Activated CD8-positive, alpha-beta T cell treated with anti-CD3 and anti-CD28 coated beads, Interleukin-2, amount 10 ng/mL, durations not matched to agents 7 days and 5 days (primary cell): ENCODE measurements around the gene DOCK8. TPM values are rescaled to one million over a fixed set of nuclear protein-coding genes. Genes with fewer than 3 reads are reported as not detected.

Experiments used
- ATAC-seq: fragments of 150-1000 bp; cut with Tn5 transposase; one replicate; pipeline ENCODE4 v1.10.0; 2021; ENCODE audit warnings: moderate library complexity
- CTCF ChIA-PET: fragments of 350-600 bp; sonication (Branson Sonifier 250); formaldehyde crosslinking; loops from one replicate; lab custom pipeline; 2021; ENCODE audit warnings: antibody characterized with exemption; lab: Charles Lee
- POLR2A ChIA-PET: fragments of 350-600 bp; sonication (Branson Sonifier 250); formaldehyde crosslinking; loops from one replicate; lab custom pipeline; 2021; ENCODE audit warnings: antibody characterized with exemption; lab: Charles Lee
- DNase-seq: peaks from one replicate; pipeline ENCODE4 v3.0.0-alpha.2; 2020
- H3K27ac Mint-ChIP-seq: one replicate; pipeline ENCODE4 v1.8.0; 2021; ENCODE audit warnings: mild to moderate bottlenecking, mixed read lengths
- H3K27me3 Mint-ChIP-seq: one replicate; pipeline ENCODE4 v1.8.0; 2021; ENCODE audit warnings: low read depth, mixed read lengths
- H3K36me3 Mint-ChIP-seq: one replicate; pipeline ENCODE4 v1.8.0; 2021; ENCODE audit warnings: low read depth, mixed read lengths
- H3K4me1 Mint-ChIP-seq: one replicate; pipeline ENCODE4 v1.8.0; 2021; ENCODE audit warnings: low read depth, mixed read lengths
- H3K4me3 Mint-ChIP-seq: one replicate; pipeline ENCODE4 v1.8.0; 2021; ENCODE audit warnings: mild to moderate bottlenecking, mixed read lengths
- H3K9me3 Mint-ChIP-seq: one replicate; pipeline ENCODE4 v1.8.0; 2022; ENCODE audit warnings: mixed read lengths; ENCODE audit not compliant: insufficient read depth
- total RNA-seq, 2 experiments: library from RNA; stranded (reverse); gene quantifications; one replicate each; pipeline ENCODE4 v1.2.3, GENCODE V29; 2021

The DOCK8 gene
- total RNA-seq, 2 experiments from 2014 or later, result 386 to 389 TPM

DNA sequence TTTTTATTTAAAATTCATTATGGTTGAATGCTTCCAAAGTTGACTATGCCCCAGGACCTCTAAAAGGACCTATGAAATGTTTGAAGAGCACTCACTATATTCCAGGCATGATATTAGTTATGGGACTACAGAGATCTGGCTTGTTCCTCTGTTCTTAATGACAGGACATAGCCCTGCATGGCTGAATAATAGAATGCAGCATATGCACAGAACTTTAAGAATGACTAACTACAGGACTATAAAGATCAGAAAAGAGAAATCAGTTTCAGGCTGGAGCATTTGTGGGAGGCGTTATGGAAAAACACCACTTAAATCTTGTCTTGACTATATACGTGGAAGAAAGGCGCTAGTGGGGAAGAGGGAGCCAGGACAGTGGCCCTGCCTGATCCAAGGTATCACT, 239.2 kb downstream of the DOCK8 start:
- ATAC-seq (no peak), DNase-seq (no peak)
- peak overlapping the region; percentile 16 for H3K27ac Mint-ChIP-seq
- no peaks in the 10 kb centered on the region for H3K27me3 Mint-ChIP-seq
- H3K4me1 Mint-ChIP-seq, result peaks cover 17% of the 10 kb centered on the region
- ChIA-PET CTCF (no interaction called here), POLR2A (no interaction called here)
- H3K4me3 Mint-ChIP-seq, result no peak overlapping the region
- H3K36me3 Mint-ChIP-seq, result peaks cover 77% of the 10 kb centered on the region
- no peaks in the 10 kb centered on the region for H3K9me3 Mint-ChIP-seq

DNA sequence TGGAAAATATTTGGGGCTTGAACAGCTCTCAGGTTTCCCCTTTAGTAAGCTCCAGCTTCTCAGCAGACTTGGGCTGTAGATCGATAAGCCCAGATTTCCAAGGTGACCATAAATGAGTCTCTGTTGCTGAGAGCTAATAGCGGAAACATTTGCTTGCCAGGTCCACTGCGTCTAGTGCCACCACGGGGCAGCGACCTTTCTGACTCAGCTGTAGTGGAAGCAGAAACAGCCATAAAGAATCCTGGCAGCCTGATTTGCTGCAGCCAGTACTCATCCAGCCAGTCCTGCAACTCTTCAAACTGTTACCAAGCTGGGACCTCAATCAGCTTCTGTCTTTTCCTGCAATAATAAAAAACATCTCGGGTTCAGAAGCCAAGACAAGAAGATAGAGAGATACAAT, 241.7 kb downstream of the DOCK8 start:
- H3K9me3 Mint-ChIP-seq, result no peaks in the 10 kb centered on the region
- DNase-seq (no peak), ATAC-seq (no peak)
- ChIA-PET CTCF (interaction anchor here (1.3 kb wide), 1 partner anchor 9 kb away, joined by 4 read pairs; no protein-coding TSS in a partner anchor), POLR2A (interaction anchor here (0.6 to 0.7 kb wide), 2 partner anchors 106 to 297 kb away, joined by 3 read pairs; no protein-coding TSS in a partner anchor)
- H3K27me3 Mint-ChIP-seq, result no peaks in the 10 kb centered on the region
- no peak overlapping the region for H3K27ac Mint-ChIP-seq
- no peak overlapping the region for H3K4me3 Mint-ChIP-seq
- peaks cover 38% of the 10 kb centered on the region for H3K4me1 Mint-ChIP-seq
- H3K36me3 Mint-ChIP-seq, result peaks cover 78% of the 10 kb centered on the region

GRCh38 chr9:458590-458989, 243.9 kb downstream of the DOCK8 start:
- ATAC-seq, result no peak
- no peak for DNase-seq
- H3K27me3 Mint-ChIP-seq, result no peaks in the 10 kb centered on the region
- ChIA-PET POLR2A (no interaction called here), CTCF (interaction anchor here (1.0 to 2.1 kb wide), 2 partner anchors 9 to 11 kb away, joined by 3 to 6 read pairs; no protein-coding TSS in a partner anchor)
- H3K4me1 Mint-ChIP-seq, result peaks cover 45% of the 10 kb centered on the region
- peaks cover 81% of the 10 kb centered on the region for H3K36me3 Mint-ChIP-seq
- no peak overlapping the region for H3K4me3 Mint-ChIP-seq
- peak overlapping the region; percentile 84 for H3K27ac Mint-ChIP-seq
- no peaks in the 10 kb centered on the region for H3K9me3 Mint-ChIP-seq

- ATAC-seq, result peak; percentile 70
- no peaks in the 10 kb centered on the region for H3K27me3 Mint-ChIP-seq
- H3K9me3 Mint-ChIP-seq, result no peaks in the 10 kb centered on the region
- H3K4me1 Mint-ChIP-seq, result peaks cover 45% of the 10 kb centered on the region
- ChIA-PET CTCF (interaction anchor here (0.7 to 2.1 kb wide), 6 partner anchors 9 to 550 kb away, joined by 3 to 6 read pairs (median 4); no protein-coding TSS in a partner anchor), POLR2A (interaction anchor here (1.0 kb wide), 1 partner anchor 9 kb away, joined by 3 read pairs; no protein-coding TSS in a partner anchor)
- H3K4me3 Mint-ChIP-seq, result no peak overlapping the region
- H3K36me3 Mint-ChIP-seq, result peaks cover 82% of the 10 kb centered on the region
- DNase-seq, result peak; percentile 57
- H3K27ac Mint-ChIP-seq, result peak overlapping the region; percentile 86
Measured at GRCh38 chr9:459491-460444, 245.1 kb downstream of the DOCK8 start.

DNA sequence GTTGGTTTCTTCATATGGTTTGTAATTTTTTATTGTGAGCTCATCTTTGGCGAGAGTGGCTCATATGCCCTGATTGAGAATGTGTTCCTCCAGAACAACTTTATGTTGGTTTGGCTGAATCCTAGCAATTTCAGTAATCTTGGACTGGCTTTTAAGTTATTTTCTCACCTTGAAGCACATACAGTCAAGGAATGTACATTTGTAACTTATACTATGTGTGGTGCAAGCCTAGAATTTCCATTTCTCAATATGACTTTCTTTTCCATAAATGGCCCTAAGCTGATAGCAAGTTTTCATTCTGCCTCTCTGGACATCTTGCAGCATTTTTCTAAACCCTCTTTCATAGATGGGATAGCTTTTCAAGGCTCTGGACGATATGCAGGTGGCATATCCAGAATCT, 247.5 kb downstream of the DOCK8 start:
- POLR2A ChIA-PET, result interaction anchor here (0.6 kb wide), 1 partner anchor 114 kb away, joined by 3 read pairs; no protein-coding TSS in a partner anchor

GRCh38 chr9:462606-463005, 247.9 kb downstream of the DOCK8 start:
- ChIA-PET CTCF (interaction anchor here (1.1 kb wide), 1 partner anchor 16 kb away, joined by 4 read pairs; no protein-coding TSS in a partner anchor), POLR2A (interaction anchor here (0.6 kb wide), 1 partner anchor 114 kb away, joined by 3 read pairs; no protein-coding TSS in a partner anchor)
- no peak for ATAC-seq
- Mint-ChIP-seq H3K9me3 (no peaks in the 10 kb centered on the region), H3K27ac (peak overlapping the region; percentile 36), H3K27me3 (no peaks in the 10 kb centered on the region), H3K4me3 (no peak overlapping the region), H3K36me3 (peaks cover 76% of the 10 kb centered on the region), H3K4me1 (peaks cover 40% of the 10 kb centered on the region)
- DNase-seq, result no peak

More for the DNA sequence above, 247.5 kb downstream of the DOCK8 start:
- CTCF ChIA-PET, result interaction anchor here (1.1 kb wide), 1 partner anchor 15 kb away, joined by 4 read pairs; no protein-coding TSS in a partner anchor
- Mint-ChIP-seq H3K4me1 (peaks cover 43% of the 10 kb centered on the region), H3K27ac (peak overlapping the region; percentile 36), H3K4me3 (no peak overlapping the region), H3K36me3 (peaks cover 80% of the 10 kb centered on the region), H3K27me3 (no peaks in the 10 kb centered on the region), H3K9me3 (no peaks in the 10 kb centered on the region)
- no peak for ATAC-seq
- no peak for DNase-seq

GRCh38 chr9:463455-464171, 248.9 kb downstream of the DOCK8 start:
- H3K9me3 Mint-ChIP-seq, result no peaks in the 10 kb centered on the region
- H3K27ac Mint-ChIP-seq, result peak overlapping the region; percentile 25
- ChIA-PET POLR2A (no interaction called here), CTCF (interaction anchor here (0.7 to 1.3 kb wide), 2 partner anchors 16 to 301 kb away, joined by 3 read pairs; no protein-coding TSS in a partner anchor)
- H3K36me3 Mint-ChIP-seq, result peaks cover 66% of the 10 kb centered on the region
- H3K4me3 Mint-ChIP-seq, result no peak overlapping the region
- no peak for ATAC-seq
- peaks cover 34% of the 10 kb centered on the region for H3K4me1 Mint-ChIP-seq
- H3K27me3 Mint-ChIP-seq, result no peaks in the 10 kb centered on the region
- no peak for DNase-seq

GRCh38 chr9:466747-467146, 252.1 kb downstream of the DOCK8 start:
- no peak for ATAC-seq
- Mint-ChIP-seq H3K36me3 (peaks cover 49% of the 10 kb centered on the region), H3K4me3 (no peak overlapping the region), H3K27me3 (no peaks in the 10 kb centered on the region), H3K9me3 (no peaks in the 10 kb centered on the region), H3K27ac (no peak overlapping the region), H3K4me1 (peaks cover 39% of the 10 kb centered on the region)
- DNase-seq, result no peak
- POLR2A ChIA-PET, result no interaction called here
- CTCF ChIA-PET, result interaction anchor here (1.3 kb wide), 1 partner anchor 19 kb away, joined by 4 read pairs; no protein-coding TSS in a partner anchor

DNA sequence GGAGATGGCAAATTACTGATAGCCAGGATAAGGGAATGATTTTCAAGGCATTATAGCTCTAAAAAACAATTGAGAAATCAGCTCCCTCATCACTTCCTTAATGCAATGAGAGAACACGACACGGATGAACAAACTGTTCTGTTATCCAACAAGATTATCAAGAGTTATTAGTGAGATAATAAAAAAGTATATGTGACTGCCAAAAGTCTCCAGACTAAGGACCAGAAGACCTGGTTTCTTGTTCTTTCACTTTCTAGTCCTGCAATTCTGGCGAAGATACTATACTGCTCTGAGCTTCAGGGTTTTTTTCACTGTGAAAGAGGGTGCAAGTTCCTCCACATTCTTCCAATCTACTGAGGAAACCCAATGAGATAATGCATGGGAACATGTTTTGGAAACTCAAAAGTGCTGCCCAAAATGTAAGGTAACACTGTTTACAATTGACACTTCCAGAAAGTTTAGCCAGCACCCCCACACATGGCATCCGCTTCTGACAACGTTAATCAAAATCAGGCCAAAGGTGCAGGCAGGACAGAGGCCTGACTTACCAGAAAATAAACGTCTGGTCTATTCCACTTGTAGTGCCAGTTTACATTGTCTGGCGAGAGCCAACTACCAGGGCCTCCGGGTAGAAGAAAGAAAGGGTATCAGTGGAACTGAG, 254.2 kb downstream of the DOCK8 start:
- DNase-seq, result no peak
- Mint-ChIP-seq H3K4me3 (peak overlapping the region; percentile 52), H3K27ac (peak overlapping the region; percentile 58), H3K9me3 (no peaks in the 10 kb centered on the region), H3K36me3 (peaks cover 29% of the 10 kb centered on the region), H3K27me3 (no peaks in the 10 kb centered on the region), H3K4me1 (peaks cover 32% of the 10 kb centered on the region)
- ATAC-seq, result no peak
- ChIA-PET POLR2A (interaction anchor here (1.1 kb wide), 1 partner anchor 9 kb away, joined by 3 read pairs; no protein-coding TSS in a partner anchor), CTCF (interaction anchor here (1.3 kb wide), 1 partner anchor 9 kb away, joined by 5 read pairs; no protein-coding TSS in a partner anchor)

- Mint-ChIP-seq H3K27ac (peak overlapping the region; percentile 93), H3K27me3 (no peaks in the 10 kb centered on the region), H3K4me1 (peaks cover 32% of the 10 kb centered on the region), H3K4me3 (peak overlapping the region; percentile 85), H3K36me3 (peaks cover 20% of the 10 kb centered on the region), H3K9me3 (no peaks in the 10 kb centered on the region)
- ChIA-PET POLR2A (interaction anchor here (0.9 kb wide), 1 partner anchor 29 kb away, joined by 3 read pairs; no protein-coding TSS in a partner anchor), CTCF (interaction anchor here (0.6 to 1.6 kb wide), 6 partner anchors 35 to 535 kb away, joined by 3 to 7 read pairs (median 3); partner anchors contain the start of gene KANK1)
- peak; percentile 92 for ATAC-seq
- peak; percentile 93 for DNase-seq
Measured at GRCh38 chr9:469672-470551, 255.2 kb downstream of the DOCK8 start.
